Endothelial cell of umbilical vein (primary cell): ENCODE data around the gene NAP1L4. TPM values are rescaled to one million over a fixed set of nuclear protein-coding genes. Genes with fewer than 3 reads are reported as not detected.

Experiments used
- BruUV-seq: library from RNA; stranded (reverse); fragments of 400-500 nt; replicated peaks from 2 replicates; lab custom pipeline; 2021; lab: Mats Ljungman, UMichigan
- CTCF ChIA-PET: fragments of 300-600, 350-600 bp; sonication (Branson Sonifier 250); formaldehyde crosslinking; loops from one replicate; lab custom pipeline; 2021; ENCODE audit warnings: antibody characterized with exemption, inconsistent platforms; lab: Charles Lee
- POLR2A ChIA-PET: fragments of 300-600, 350-600 bp; sonication (Branson Sonifier 250); formaldehyde crosslinking; loops from one replicate; lab custom pipeline; 2021; ENCODE audit warnings: antibody characterized with exemption, inconsistent platforms; lab: Charles Lee
- DNase-seq: peaks from one replicate; pipeline ENCODE4 v3.0.0-alpha.2; 2011; ENCODE audit warnings: low read depth, low spot score
- FAIRE-seq: peaks from 2 replicates; lab custom pipeline; 2011; peaks lifted over from hg19 to GRCh38; lab: Jason Lieb, UNC
- H2AFZ ChIP-seq: 2 replicates; pipeline ENCODE4 v1.6.0; 2012; ENCODE audit warnings: low read depth, low read length, control low read depth, inconsistent platforms
- H3K27ac ChIP-seq: 2 replicates; pipeline ENCODE4 v1.5.1; 2011; ENCODE audit warnings: low read depth, mild to moderate bottlenecking, control low read depth, low read length, moderate library complexity; ENCODE audit not compliant: insufficient read depth
- H3K27me3 ChIP-seq, 2 experiments: 2 replicates each; pipeline versions ENCODE4 v1.6.0 to v1.6.1; 2011; ENCODE audit warnings: low read length in 2 of 2, mixed read lengths in 1 of 2; ENCODE audit not compliant: control insufficient read depth in 2 of 2, insufficient read depth in 2 of 2
- H3K36me3 ChIP-seq, 2 experiments: 2 replicates in 1 of 2; 3 replicates in 1 of 2; pipeline ENCODE4 v1.5.1; 2011; ENCODE audit warnings: low read length in 2 of 2, mild to moderate bottlenecking in 1 of 2, moderate library complexity in 1 of 2; ENCODE audit not compliant: control insufficient read depth in 2 of 2, insufficient read depth in 2 of 2; ENCODE audit errors: extremely low read depth in 1 of 2
- H3K4me1 ChIP-seq: 3 replicates; pipeline ENCODE4 v1.5.1; 2011; ENCODE audit warnings: mild to moderate bottlenecking, low read length; ENCODE audit not compliant: control insufficient read depth, insufficient read depth; ENCODE audit errors: extremely low read depth
- H3K4me2 ChIP-seq: 2 replicates; pipeline ENCODE4 v1.6.1; 2011; ENCODE audit warnings: low read length, control low read depth, mixed read lengths; ENCODE audit not compliant: insufficient read depth
- H3K4me3 ChIP-seq, 3 experiments: fragments of 200-600 bp in 1 of 3; sonication (generic), shearing (Covaris generic) in 1 of 3; replicated peaks in 1 of 3; 2 replicates each; pipeline ENCODE4 v1.5.1; 2011 to 2016; ENCODE audit warnings: control low read depth in 3 of 3, low read length in 3 of 3, mild to moderate bottlenecking in 2 of 3, inconsistent platforms in 1 of 3, low read depth in 1 of 3, moderate library complexity in 1 of 3; ENCODE audit not compliant: insufficient read depth in 1 of 3
- H3K79me2 ChIP-seq: 2 replicates; pipeline ENCODE4 v1.6.0; 2012; ENCODE audit warnings: low read length, inconsistent platforms; ENCODE audit not compliant: control insufficient read depth, insufficient read depth
- H3K9ac ChIP-seq: replicated peaks from 2 replicates; pipeline ENCODE3; 2011; ENCODE audit warnings: low read length, control low read depth; ENCODE audit not compliant: insufficient read depth; ENCODE audit errors: extremely low read depth
- H3K9me1 ChIP-seq: replicated peaks from 3 replicates; pipeline ENCODE4 v1.6.0; 2011; ENCODE audit warnings: mild to moderate bottlenecking, low read length; ENCODE audit not compliant: control insufficient read depth, insufficient read depth; ENCODE audit errors: extremely low read depth
- H3K9me3 ChIP-seq: replicated peaks from 2 replicates; pipeline ENCODE4 v1.5.1; 2012; ENCODE audit warnings: low read length, inconsistent platforms; ENCODE audit not compliant: control insufficient read depth, insufficient read depth
- H4K20me1 ChIP-seq: replicated peaks from 2 replicates; pipeline ENCODE3; 2011; ENCODE audit warnings: mild to moderate bottlenecking, low read length; ENCODE audit not compliant: control insufficient read depth, insufficient read depth; ENCODE audit errors: extremely low read depth
- EZH2 ChIP-seq: IDR thresholded peaks from 2 replicates; pipeline ENCODE4 v1.6.1; 2012; ENCODE audit warnings: borderline replicate concordance, low read depth, mild to moderate bottlenecking, moderate library complexity, low read length, inconsistent platforms; ENCODE audit not compliant: severe bottlenecking
- FOS ChIP-seq: IDR thresholded peaks from 2 replicates; pipeline ENCODE4 v1.6.1; 2011; ENCODE audit warnings: mild to moderate bottlenecking, low read length, moderate library complexity, borderline replicate concordance; ENCODE audit not compliant: insufficient read depth
- GATA2 ChIP-seq: IDR thresholded peaks from 2 replicates; pipeline ENCODE4 v1.7.0; 2011; ENCODE audit warnings: low read depth, mild to moderate bottlenecking, moderate library complexity, mixed read lengths, low read length; ENCODE audit not compliant: insufficient read length, insufficient read depth
- JUN ChIP-seq: IDR thresholded peaks from 2 replicates; pipeline ENCODE4 v1.6.1; 2011; ENCODE audit warnings: borderline replicate concordance, low read depth; ENCODE audit not compliant: insufficient read length, insufficient read depth
- MYC ChIP-seq: IDR thresholded peaks from one replicate; pipeline ENCODE4 v1.6.1; 2011; ENCODE audit warnings: mild to moderate bottlenecking, low read depth, low read length
- POLR2A ChIP-seq: IDR thresholded peaks from 2 replicates; pipeline ENCODE4 v1.6.1; 2012; ENCODE audit warnings: low read depth, mild to moderate bottlenecking, control low read depth, low read length
- dilution Hi-C: fragments of 300-500 bp; cut with MboI; formaldehyde crosslinking; loops from one replicate; pipeline ENCODE4 v1.15.0; 2019; ENCODE audit warnings: low sequenced_read_pairs; ENCODE audit not compliant: extremely low pct_ligation_motif_present
- intact Hi-C: fragments of 100-400 bp; cut with micrococcal nuclease; formaldehyde crosslinking; loops from one replicate; pipeline ENCODE4 v1.10.0; 2022
- polyA plus RNA-seq, 4 experiments: library from polyadenylated mRNA; depleted of rRNA in 3 of 4; stranded (reverse) in 3 of 4; unstranded in 1 of 4; fragments of >200 nt; gene quantifications; 2 replicates each; pipeline versions ENCODE4 v1.2.1 to v1.2.3, GENCODE V29; 2011 to 2012; ENCODE audit warnings: missing spikeins in 1 of 4
- total RNA-seq: library from RNA; stranded (reverse); gene quantifications from 2 replicates; pipeline ENCODE4 v1.2.3, GENCODE V29; 2021

The NAP1L4 gene
- total and polyA plus RNA-seq, 2 donors (not counting 3 experiments of a cell fraction or from before 2014, with no cell fraction given) = 100.0 to 177 TPM

DNA sequence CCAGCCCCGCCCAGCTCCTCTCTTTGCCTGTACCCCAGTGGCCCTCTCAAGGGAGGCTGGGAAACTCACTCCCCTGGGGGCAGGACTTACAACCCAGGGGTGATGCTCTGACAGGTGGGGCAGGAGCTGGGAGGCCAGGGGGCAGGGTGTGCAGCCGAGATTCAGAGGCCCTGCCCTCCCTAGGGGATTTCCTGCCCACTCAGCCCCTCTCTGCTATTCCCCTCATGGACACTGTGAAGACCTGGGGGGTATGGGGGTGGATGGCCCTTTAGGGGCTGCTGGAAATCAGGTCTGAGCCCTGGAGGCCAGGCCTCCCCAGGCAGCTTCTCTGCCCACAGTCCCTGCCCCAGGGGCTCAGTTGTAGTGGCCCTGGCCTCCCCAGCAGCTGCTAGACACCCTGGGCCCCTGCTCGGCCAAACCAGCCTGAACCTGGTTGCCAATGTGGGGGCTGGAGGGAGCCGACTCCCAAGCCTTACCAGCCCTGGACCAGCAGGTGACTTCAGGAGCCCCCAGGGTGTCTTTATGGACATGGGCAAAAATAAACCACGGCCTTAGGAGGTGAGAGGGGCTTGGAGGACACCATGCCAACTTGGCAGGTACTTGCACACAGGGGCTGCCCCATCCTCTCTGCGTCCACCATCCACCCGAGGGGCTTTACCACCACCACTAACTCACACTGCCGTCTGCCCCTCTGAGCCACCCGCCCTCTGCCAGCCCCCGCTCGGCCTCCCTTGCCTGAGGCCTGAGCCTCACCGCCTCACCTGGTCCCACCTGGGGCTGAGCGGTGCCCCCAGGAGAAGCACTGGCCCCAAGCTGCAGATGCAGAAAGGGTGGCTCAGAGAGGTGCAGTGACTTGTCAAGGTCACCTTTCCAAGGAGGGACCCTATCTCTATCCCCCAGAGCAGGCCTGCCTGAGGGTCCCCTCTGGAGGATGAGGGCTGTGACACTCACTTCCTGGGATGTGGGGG is 60.1 kb downstream of the NAP1L4 start:
- Histone ChIP-seq H2AFZ (no peak overlapping the region), H4K20me1 (no peaks in the 10 kb centered on the region), H3K4me1 (peaks cover 26% of the 10 kb centered on the region), H3K27ac (no peak overlapping the region), H3K9ac (no peak overlapping the region), H3K4me2 (no peak overlapping the region), H3K9me3 (no peaks in the 10 kb centered on the region), H3K79me2 (peaks cover 19% of the 10 kb centered on the region), H3K9me1 (no peaks in the 10 kb centered on the region), H3K36me3 (no peaks in the 10 kb centered on the region), H3K4me3 (no peak overlapping the region), H3K27me3 (no peaks in the 10 kb centered on the region)
- no TSS peak for BruUV-seq
- FAIRE-seq = no peak
- no peak for TF ChIP-seq EZH2
- TF ChIP-seq MYC = no peak
- POLR2A ChIA-PET = no interaction called here
- no peak for DNase-seq
- dilution Hi-C loops (no loop called here), intact Hi-C loops (loop anchor here (2.0 to 10.0 kb wide), 4 partner anchors 165 to 713 kb away; partner anchors contain the start of genes ART1, ART5, MRGPRG and OSBPL5)
- CTCF ChIA-PET = interaction anchor here (0.8 to 2.4 kb wide), 3 partner anchors 14 to 40 kb away, joined by 6 to 11 read pairs (median 7); no protein-coding TSS in a partner anchor

DNA sequence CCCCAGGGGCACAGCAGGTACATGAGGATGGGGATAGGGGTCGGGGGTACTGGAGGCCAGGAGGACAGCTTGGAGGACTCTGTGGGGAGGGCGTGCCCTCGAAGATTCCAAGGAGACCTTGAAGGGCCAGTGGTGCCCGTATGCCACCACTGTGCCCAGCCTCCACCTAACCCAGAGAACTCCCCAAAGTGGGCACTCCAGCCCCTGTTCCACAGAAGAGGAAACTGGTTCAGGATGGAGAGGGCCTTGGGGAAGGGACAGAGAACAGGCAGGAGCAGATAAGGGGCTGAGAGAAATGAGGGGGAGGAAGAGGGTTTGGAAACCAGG is 60.7 kb downstream of the NAP1L4 start:
- FAIRE-seq (no peak), DNase-seq (no peak)
- TF ChIP-seq MYC = no peak
- no peak for TF ChIP-seq FOS
- no peak for TF ChIP-seq POLR2A
- TF ChIP-seq GATA2 = no peak
- no peak for TF ChIP-seq EZH2
- no peak for TF ChIP-seq JUN
- ChIA-PET POLR2A (no interaction called here), CTCF (interaction anchor here (2.4 kb wide), 1 partner anchor 15 kb away, joined by 11 read pairs; no protein-coding TSS in a partner anchor)
- H3K4me3 ChIP-seq = no peak overlapping the region
- H2AFZ ChIP-seq = no peak overlapping the region
- H4K20me1 ChIP-seq = no peaks in the 10 kb centered on the region
- no peaks in the 10 kb centered on the region for H3K36me3 ChIP-seq
- H3K27me3 ChIP-seq = no peaks in the 10 kb centered on the region
- peaks cover 26% of the 10 kb centered on the region for H3K79me2 ChIP-seq
- no TSS peak for BruUV-seq
- no peak overlapping the region for H3K27ac ChIP-seq
- dilution Hi-C loops (no loop called here), intact Hi-C loops (loop anchor here (2.0 to 10.0 kb wide), 4 partner anchors 165 to 713 kb away; partner anchors contain the start of genes ART1, ART5, MRGPRG and OSBPL5)
- no peak overlapping the region for H3K9ac ChIP-seq
- H3K9me3 ChIP-seq = no peaks in the 10 kb centered on the region
- no peaks in the 10 kb centered on the region for H3K9me1 ChIP-seq
- peaks cover 26% of the 10 kb centered on the region for H3K4me1 ChIP-seq
- H3K4me2 ChIP-seq = no peak overlapping the region
